ENCODE measurements around the gene CAB39L.

CAB39L gene

GRCh38 chr13:49400755-49401659, 42.9 kb downstream of the CAB39L start:
- peak; percentile 69 for DNase-seq (ENCODE audit: low read depth)

DNA sequence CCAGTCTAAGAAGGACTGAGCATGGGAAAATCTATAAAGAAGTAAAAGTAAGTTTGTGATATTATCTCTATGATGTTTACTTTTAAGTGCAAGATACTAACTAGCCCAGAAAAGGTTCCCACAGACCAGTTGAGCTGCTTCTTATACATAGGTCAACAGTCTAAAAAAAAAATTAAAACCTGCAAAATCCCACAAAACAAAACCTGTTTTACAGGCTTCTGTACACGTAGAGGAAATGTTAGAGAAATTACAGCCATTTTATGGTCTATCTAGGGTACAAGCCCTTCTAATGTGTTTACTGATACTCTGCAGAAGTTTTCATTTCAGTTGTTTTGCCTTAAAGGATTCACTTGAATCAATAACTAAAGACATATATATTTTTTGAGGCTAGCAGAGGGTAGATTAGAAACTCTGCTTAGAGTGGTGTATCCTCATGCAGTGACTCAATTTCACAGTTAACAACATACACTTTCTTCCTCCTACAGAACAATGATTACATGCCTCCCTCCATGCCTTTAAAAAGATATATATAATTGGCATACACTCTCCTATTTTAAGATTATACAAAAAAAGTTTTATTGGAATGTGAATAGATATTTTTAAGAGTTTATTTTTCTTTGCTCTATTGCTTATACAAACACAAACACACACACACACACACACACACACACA, 43.9 kb downstream of the CAB39L start:
- no peak for DNase-seq (ENCODE audit: low read depth)

GRCh38 chr13:49395878-49396380, 47.9 kb downstream of the CAB39L start:
- DNase-seq (ENCODE audit: low read depth): no peak

DNA sequence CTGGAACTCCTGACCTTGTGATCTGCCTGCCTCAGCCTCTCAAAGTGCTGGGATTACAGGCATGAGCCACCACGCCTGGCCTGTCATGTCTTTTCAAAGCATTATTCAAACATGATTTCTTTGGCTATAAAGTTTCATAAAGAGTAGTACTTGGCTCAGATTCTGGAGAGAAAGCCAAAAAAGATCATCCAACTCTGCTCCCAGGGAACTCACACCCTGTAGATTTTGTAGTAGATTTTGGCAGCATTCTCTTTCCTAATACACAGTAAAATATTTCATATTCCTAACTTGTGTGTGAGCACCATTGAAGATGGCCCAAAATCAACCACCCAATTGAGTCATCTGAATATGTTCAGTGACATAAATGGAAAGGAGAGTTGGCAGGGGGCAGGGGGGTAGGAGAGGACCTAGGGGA, 48.4 kb downstream of the CAB39L start:
- no peak for DNase-seq (ENCODE audit: low read depth)

GRCh38 chr13:49388091-49388635, 55.7 kb downstream of the CAB39L start:
- DNase-seq (ENCODE audit: low read depth): no peak

- DNase-seq (ENCODE audit: low read depth): no peak
These were observed 57.2 kb downstream of the CAB39L start for GRCh38 chr13:49386664-49387063.

DNA sequence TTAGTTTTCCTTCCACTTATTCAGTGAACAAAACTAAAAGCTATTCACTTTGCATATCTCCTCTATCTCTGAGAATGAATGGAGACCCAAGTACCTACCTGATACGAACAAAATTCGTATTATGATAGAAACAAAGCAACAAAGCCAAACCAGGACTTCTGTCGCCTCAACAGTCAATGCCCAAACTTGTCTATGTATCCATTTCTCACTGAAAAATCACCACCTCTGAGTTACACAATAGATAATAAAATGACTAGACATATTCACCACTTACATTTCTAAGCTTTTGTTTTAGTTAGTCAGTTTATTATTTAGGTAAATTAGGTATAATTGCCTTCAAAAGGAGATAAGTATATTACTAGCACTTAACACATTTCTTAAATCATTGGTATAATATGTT, 67.7 kb downstream of the CAB39L start:
- no peak for DNase-seq (ENCODE audit: low read depth)

GRCh38 chr13:49374585-49375290, 69.1 kb downstream of the CAB39L start:
- peak; percentile 85 for DNase-seq (ENCODE audit: low read depth)

DNA sequence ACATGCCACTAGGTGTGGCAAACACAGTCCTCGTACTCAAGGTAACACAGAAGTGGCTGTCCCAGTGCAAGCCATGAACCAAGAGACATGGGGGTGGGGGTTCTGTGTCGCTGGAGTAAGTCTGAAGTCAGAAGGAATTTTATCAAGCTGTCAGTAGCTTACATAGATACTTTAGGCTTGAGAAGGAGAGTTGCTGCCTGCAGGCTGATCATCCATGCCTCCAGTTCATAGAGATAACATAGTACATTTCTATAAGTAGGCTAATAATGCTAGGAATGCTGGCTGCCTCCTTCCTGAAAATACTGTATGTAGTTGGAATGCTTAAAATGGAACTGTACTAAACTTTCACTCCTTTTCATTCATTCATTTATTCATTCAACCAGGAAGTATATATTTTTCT, 70.1 kb downstream of the CAB39L start:
- peak; percentile 26 for DNase-seq (ENCODE audit: low read depth)

- DNase-seq (ENCODE audit: low read depth): peak; percentile 44
These were observed 71.8 kb downstream of the CAB39L start for GRCh38 chr13:49371943-49372613.

- no peak for DNase-seq (ENCODE audit: low read depth)
These were observed 73.5 kb downstream of the CAB39L start for GRCh38 chr13:49370371-49370770.

GRCh38 chr13:49369866-49370265, 74.0 kb downstream of the CAB39L start:
- no peak for DNase-seq (ENCODE audit: low read depth)

- no peak for DNase-seq (ENCODE audit: low read depth)
These were observed 75.2 kb downstream of the CAB39L start for GRCh38 chr13:49368688-49369087.

- peak; percentile 21 for DNase-seq (ENCODE audit: low read depth)
These were observed 76.0 kb downstream of the CAB39L start for GRCh38 chr13:49367640-49368422.

GRCh38 chr13:49366841-49367240, 77.0 kb downstream of the CAB39L start:
- DNase-seq (ENCODE audit: low read depth): peak; percentile 15

DNA sequence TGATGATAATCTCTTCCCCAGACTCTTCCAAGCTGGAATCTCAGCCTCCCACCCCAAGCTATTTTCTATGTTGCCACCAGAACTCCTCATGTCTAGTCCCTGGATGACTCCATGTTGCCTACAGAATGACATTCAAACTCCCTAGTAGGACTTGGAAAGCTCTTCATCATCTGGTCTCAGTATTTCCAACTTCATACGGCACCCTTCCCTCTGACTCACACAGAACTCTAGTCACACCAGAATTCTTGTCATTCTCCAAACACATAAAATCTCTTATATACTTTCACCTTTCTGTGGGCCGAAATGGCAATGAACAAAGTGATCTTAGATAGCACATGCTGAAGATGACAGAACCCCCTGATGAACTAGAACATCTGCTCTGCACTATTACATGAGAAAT, 86.2 kb downstream of the CAB39L start:
- peak; percentile 17 for DNase-seq (ENCODE audit: low read depth)

GRCh38 chr13:49356223-49356622, 87.6 kb downstream of the CAB39L start:
- DNase-seq (ENCODE audit: low read depth): peak; percentile 69

- no peak for DNase-seq (ENCODE audit: low read depth)
These were observed 89.1 kb downstream of the CAB39L start for GRCh38 chr13:49354719-49355118.

GRCh38 chr13:49353908-49354307, 90.0 kb downstream of the CAB39L start:
- DNase-seq (ENCODE audit: low read depth): no peak

DNA sequence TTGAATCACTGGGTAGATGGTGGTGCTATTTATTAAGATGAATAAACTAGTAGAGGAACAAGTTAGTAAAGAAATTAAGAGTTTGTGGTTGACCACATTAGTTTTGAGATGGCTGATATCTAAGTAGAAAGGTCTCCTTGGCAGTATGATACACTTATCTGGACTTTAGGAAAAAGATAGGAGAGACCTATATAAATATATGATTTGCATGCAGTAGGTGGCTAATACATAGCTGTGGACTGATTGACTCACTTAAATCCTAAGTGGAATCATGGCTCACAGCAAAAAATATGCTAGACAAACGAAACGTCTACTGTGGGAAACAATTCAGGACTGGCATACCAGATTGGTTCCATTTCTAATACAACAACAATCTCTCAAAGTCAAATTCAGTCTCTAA, 92.0 kb downstream of the CAB39L start:
- peak; percentile 83 for DNase-seq (ENCODE audit: low read depth)

- DNase-seq (ENCODE audit: low read depth): no peak
These were observed 95.1 kb downstream of the CAB39L start for GRCh38 chr13:49348751-49349150.

Measured in amniotic epithelial cell (primary cell).